ENCODE data around the gene ENPP5.
"Not testable (repeated sequence)": the region's sequence is repeated elsewhere in the genome, so short reads cannot be mapped to it uniquely, and the experiment has no call there.

ENPP5 gene

GRCh38 chr6:46136831-46137230, 33.9 kb downstream of the ENPP5 start:
- Mint-ChIP-seq H3K4me1 (ENCODE audit: low read depth) (peaks cover 42% of the 10 kb centered on the region), H3K4me3 (no peak overlapping the region), H3K36me3 (ENCODE audit: low read depth) (peaks cover 1% of the 10 kb centered on the region), H3K27me3 (no peaks in the 10 kb centered on the region), H3K9me3 (no peaks in the 10 kb centered on the region), H3K27ac (no peak overlapping the region)

GRCh38 chr6:46135176-46135575, 35.6 kb downstream of the ENPP5 start:
- no peak overlapping the region for H3K4me3 Mint-ChIP-seq
- H3K27me3 Mint-ChIP-seq, result no peaks in the 10 kb centered on the region
- H3K27ac Mint-ChIP-seq, result no peak overlapping the region
- H3K9me3 Mint-ChIP-seq, result no peaks in the 10 kb centered on the region
- peaks cover 51% of the 10 kb centered on the region for H3K4me1 Mint-ChIP-seq (ENCODE audit: low read depth)
- no peaks in the 10 kb centered on the region for H3K36me3 Mint-ChIP-seq (ENCODE audit: low read depth)

DNA sequence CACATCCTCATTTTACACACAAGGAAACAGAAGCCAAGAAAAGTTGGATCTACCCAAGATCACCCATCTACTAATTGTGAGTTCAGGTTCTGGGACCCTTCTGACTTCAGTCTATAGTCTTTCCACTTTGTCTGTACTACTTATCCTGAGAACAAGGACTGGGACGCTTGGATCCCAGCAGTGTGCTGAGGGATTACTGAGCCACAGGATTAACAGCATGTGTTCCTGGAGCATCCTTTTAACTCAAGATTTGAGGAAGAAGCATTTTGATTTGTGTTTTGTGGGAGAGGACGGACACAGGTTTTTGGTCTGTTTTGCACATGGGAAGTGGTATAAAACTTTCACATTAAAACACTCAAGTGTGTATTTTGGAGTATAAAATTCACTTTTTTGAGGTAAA, 36.6 kb downstream of the ENPP5 start:
- Mint-ChIP-seq H3K4me1 (ENCODE audit: low read depth) (peaks cover 55% of the 10 kb centered on the region), H3K27me3 (no peaks in the 10 kb centered on the region), H3K4me3 (no peak overlapping the region), H3K9me3 (no peaks in the 10 kb centered on the region), H3K27ac (no peak overlapping the region), H3K36me3 (ENCODE audit: low read depth) (no peaks in the 10 kb centered on the region)

GRCh38 chr6:46131291-46131690, 39.5 kb downstream of the ENPP5 start:
- peaks cover 60% of the 10 kb centered on the region for H3K4me1 Mint-ChIP-seq (ENCODE audit: low read depth)
- H3K4me3 Mint-ChIP-seq; H3K36me3 Mint-ChIP-seq (ENCODE audit: low read depth); H3K27me3 Mint-ChIP-seq; H3K27ac Mint-ChIP-seq; H3K9me3 Mint-ChIP-seq: not testable (repeated sequence)

DNA sequence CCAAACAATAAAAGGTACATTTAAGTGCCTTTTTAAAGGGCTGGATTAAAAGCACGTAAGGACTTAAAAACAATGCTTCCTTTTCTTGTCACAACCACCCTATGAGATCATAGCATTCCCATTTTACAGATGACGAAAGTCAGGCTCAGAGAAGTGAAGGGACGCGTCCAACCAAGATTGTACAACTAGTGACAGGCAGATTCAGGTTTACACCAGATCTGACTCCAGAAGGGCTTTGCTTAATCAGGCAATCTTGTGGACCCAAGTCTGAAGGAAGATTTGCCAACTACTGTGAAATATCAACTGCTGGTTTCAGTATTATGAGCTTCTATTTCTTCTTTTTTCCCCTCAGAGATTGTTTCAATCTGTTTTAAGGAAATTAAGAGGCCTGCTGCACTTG, 40.1 kb downstream of the ENPP5 start:
- no peaks in the 10 kb centered on the region for H3K9me3 Mint-ChIP-seq
- peaks cover 63% of the 10 kb centered on the region for H3K4me1 Mint-ChIP-seq (ENCODE audit: low read depth)
- H3K27ac Mint-ChIP-seq, result peak overlapping the region; percentile 89
- no peaks in the 10 kb centered on the region for H3K36me3 Mint-ChIP-seq (ENCODE audit: low read depth)
- H3K27me3 Mint-ChIP-seq, result no peaks in the 10 kb centered on the region
- H3K4me3 Mint-ChIP-seq, result peak overlapping the region; percentile 98

DNA sequence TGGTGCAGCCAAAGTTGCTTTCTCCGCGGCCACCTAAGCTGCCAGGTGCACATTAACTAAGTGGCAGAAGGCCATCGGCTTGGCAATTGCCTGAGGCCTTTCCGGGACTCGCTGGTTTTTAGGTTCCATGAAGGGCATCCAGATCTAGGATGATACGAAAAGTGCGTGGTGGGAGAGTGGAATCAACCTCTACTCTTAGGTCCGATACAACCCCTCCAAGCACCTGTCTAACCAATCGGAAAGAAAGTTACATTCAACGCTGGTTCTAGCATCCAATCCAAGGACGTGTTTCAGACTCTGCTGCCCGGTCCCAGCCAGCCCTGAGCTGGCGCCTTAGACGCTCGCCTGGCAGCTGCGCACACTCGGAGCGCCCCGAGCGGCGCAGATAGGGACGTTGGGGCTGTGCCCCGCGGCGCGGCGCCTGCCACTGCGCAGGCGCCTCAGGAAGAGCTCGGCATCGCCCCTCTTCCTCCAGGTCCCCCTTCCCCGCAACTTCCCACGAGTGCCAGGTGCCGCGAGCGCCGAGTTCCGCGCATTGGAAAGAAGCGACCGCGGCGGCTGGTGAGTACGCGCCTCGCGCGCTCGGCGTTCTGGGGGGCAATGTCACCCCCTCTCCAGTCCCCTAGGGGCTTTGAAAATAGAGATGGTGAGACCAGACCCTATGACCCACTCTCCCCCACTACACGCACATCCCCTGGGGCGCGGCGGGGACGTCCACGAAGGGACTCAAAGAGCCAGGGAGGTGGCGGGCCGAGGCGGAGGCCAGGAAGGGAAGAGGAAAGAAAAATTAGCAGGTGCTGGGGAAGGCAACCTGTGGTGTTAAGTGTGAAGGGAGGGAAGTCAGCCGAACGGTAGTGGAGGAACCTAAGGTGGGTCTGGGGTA, 40.9 kb downstream of the ENPP5 start, which contains the start of gene ENPP4:
Gene ENPP4, plus strand, starts transcription at position 361 of the 883 bp plus-strand sequence. CDS start 9,595 bp downstream, outside the sequence.
- H3K27me3 Mint-ChIP-seq, result no peaks in the 10 kb centered on the region
- H3K4me1 Mint-ChIP-seq (ENCODE audit: low read depth), result peaks cover 57% of the 10 kb centered on the region
- H3K27ac Mint-ChIP-seq, result peak within 1 kb of the TSS; percentile 89
- peak within 1 kb of the TSS; percentile 98 for H3K4me3 Mint-ChIP-seq
- no peaks in the 10 kb centered on the region for H3K9me3 Mint-ChIP-seq
- no peaks in the 10 kb centered on the region for H3K36me3 Mint-ChIP-seq (ENCODE audit: low read depth)

GRCh38 chr6:46129291-46129628, 41.5 kb downstream of the ENPP5 start:
- Mint-ChIP-seq H3K27ac (peak overlapping the region; percentile 89), H3K4me1 (ENCODE audit: low read depth) (peaks cover 51% of the 10 kb centered on the region)

DNA sequence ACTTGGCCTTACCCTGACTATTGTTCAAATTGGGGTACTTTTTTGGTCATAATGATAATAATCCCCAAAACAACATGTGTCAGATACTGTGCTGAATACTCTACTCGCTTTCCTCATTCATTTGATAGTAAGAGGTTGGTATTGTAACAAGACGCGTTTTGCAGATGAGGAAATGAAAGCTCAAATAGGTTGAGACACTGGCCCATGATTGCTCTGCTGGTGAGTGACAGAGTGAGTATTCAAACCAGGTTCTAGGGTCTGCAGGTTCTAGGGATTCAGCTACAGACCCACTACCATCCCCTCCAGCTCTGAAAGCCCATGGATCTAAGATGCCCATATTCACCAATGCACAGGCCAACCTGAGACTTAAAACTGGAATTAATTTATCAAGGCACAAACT, 42.3 kb downstream of the ENPP5 start:
- Mint-ChIP-seq H3K27ac (no peak overlapping the region), H3K27me3 (no peaks in the 10 kb centered on the region), H3K36me3 (ENCODE audit: low read depth) (no peaks in the 10 kb centered on the region), H3K9me3 (no peaks in the 10 kb centered on the region), H3K4me1 (ENCODE audit: low read depth) (peaks cover 45% of the 10 kb centered on the region), H3K4me3 (peak overlapping the region; percentile 98)

More at GRCh38 chr6:46129291-46129628, 41.5 kb downstream of the ENPP5 start:
- peak overlapping the region; percentile 98 for H3K4me3 Mint-ChIP-seq
- H3K27me3 Mint-ChIP-seq, result no peaks in the 10 kb centered on the region
- H3K36me3 Mint-ChIP-seq (ENCODE audit: low read depth), result no peaks in the 10 kb centered on the region
- H3K9me3 Mint-ChIP-seq, result no peaks in the 10 kb centered on the region

GRCh38 chr6:46119679-46120078, 51.1 kb downstream of the ENPP5 start:
- not testable (repeated sequence) for H3K27ac Mint-ChIP-seq, H3K4me3 Mint-ChIP-seq, H3K27me3 Mint-ChIP-seq
- peaks cover 17% of the 10 kb centered on the region for H3K4me1 Mint-ChIP-seq (ENCODE audit: low read depth)
- peaks cover 37% of the 10 kb centered on the region for H3K36me3 Mint-ChIP-seq (ENCODE audit: low read depth)
- peaks cover 18% of the 10 kb centered on the region for H3K9me3 Mint-ChIP-seq

DNA sequence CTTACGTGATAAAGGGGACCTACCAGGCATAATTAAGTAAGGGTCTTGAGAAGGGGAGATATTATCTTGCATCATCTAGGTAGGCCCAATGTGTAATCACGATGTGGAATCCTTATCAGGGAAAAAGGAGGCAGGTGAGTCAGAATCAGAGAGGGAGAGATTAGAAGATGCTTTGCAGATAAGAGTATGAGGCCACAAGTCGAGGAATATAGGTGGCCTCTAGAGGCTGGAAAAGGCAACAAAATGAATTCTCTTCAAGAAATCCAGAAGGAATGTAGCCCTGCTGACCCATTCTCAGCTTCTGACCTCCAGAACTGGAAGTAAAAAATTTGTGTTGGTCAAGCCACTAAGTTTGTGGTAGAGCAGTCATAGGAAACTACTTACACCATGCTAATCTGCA, 51.9 kb downstream of the ENPP5 start:
- Mint-ChIP-seq H3K27me3 (no peaks in the 10 kb centered on the region), H3K4me1 (ENCODE audit: low read depth) (peaks cover 17% of the 10 kb centered on the region), H3K4me3 (no peak overlapping the region), H3K9me3 (peaks cover 18% of the 10 kb centered on the region), H3K36me3 (ENCODE audit: low read depth) (peaks cover 37% of the 10 kb centered on the region), H3K27ac (no peak overlapping the region)

- Mint-ChIP-seq H3K9me3 (peaks cover 18% of the 10 kb centered on the region), H3K4me1 (ENCODE audit: low read depth) (peaks cover 17% of the 10 kb centered on the region), H3K27ac (no peak overlapping the region), H3K4me3 (no peak overlapping the region), H3K27me3 (no peaks in the 10 kb centered on the region), H3K36me3 (ENCODE audit: low read depth) (peaks cover 40% of the 10 kb centered on the region)
Observed at GRCh38 chr6:46118157-46118556, 52.6 kb downstream of the ENPP5 start.

DNA sequence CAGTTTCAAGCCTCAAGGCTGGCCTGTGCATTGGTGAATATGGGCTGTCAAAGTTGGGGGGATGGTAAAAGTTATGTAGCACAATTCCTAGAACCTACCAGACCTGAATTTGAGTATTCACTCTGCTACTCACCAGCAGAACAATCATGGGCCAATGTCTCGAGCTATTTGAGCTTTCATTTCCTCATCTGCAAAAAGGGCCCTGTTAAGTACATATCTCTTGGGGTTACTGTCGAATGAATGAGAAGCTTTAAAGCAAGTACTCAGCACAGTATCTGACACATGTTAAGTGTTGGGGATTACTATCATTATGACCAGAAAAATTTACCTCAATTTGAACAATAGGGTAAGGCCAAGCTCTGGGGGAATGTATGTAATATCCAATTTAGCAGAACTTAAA, 54.5 kb downstream of the ENPP5 start:
- Mint-ChIP-seq H3K4me1 (ENCODE audit: low read depth) (peaks cover 17% of the 10 kb centered on the region), H3K36me3 (ENCODE audit: low read depth) (peaks cover 45% of the 10 kb centered on the region), H3K9me3 (peaks cover 18% of the 10 kb centered on the region), H3K27me3 (no peaks in the 10 kb centered on the region), H3K4me3 (no peak overlapping the region), H3K27ac (no peak overlapping the region)

DNA sequence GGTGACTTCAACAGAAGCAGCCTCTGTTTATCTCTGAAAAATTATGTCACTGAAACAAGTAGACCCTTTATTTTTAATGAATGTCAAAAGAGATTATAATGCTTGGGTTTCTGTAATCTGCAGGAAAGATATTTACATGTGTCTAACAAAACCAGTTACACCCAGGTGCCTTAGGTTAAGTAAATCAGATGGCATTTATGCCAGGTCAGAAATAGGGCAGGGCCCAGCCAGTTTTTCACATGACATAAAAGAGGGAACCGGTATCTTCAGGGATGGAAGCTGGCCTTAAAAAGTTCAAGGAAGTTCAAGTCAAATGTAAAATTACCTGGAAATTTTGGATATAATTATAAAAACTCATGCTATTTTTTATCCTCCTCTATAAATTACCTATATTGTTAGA, 55.1 kb downstream of the ENPP5 start:
- peaks cover 17% of the 10 kb centered on the region for H3K9me3 Mint-ChIP-seq
- H3K4me1 Mint-ChIP-seq (ENCODE audit: low read depth), result peaks cover 17% of the 10 kb centered on the region
- no peak overlapping the region for H3K4me3 Mint-ChIP-seq
- no peak overlapping the region for H3K27ac Mint-ChIP-seq
- H3K27me3 Mint-ChIP-seq, result no peaks in the 10 kb centered on the region
- H3K36me3 Mint-ChIP-seq (ENCODE audit: low read depth), result peaks cover 38% of the 10 kb centered on the region

DNA sequence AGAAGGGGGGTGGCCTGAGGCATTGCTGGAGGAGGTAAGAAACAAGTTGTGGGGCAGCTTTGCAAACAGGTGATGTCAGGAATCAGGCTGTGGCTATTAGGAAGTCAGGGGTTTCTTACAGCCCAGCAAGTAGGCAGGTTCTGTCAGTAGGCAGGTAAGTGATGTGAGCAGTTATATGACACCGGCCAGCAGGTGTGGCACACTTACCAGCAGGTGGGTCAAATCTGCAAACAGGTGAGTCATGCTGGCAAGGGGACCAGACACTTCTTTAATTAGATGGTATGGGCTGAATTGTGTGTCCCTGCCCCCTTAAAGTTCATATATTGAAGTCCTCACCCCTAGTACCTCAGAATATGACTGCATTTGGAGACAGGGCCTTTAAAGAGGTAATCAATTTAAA, 57.4 kb downstream of the ENPP5 start:
- Mint-ChIP-seq H3K4me1 (ENCODE audit: low read depth) (peaks cover 4% of the 10 kb centered on the region), H3K4me3 (no peak overlapping the region), H3K27me3 (no peaks in the 10 kb centered on the region), H3K36me3 (ENCODE audit: low read depth) (peaks cover 27% of the 10 kb centered on the region), H3K27ac (no peak overlapping the region), H3K9me3 (peaks cover 15% of the 10 kb centered on the region)

All from stimulated activated naive CD8-positive, alpha-beta T cell treated with anti-CD3 and anti-CD28 coated beads, Interleukin-15, Interleukin-2, amounts not matched to agents 100 ng/mL and 50 ng/mL, for 24 hours (primary cell).